NOMO-1 treated with dmso at 0.1 percent for 144 hours (cell line): ENCODE measurements around the gene RACGAP1.
A peak's percentile ranks its signal among the peaks of the same experiment; 100 is the strongest.

Source experiments
- DNase-seq: peaks from one replicate; lab custom pipeline; 2025; ENCODE audit not compliant: unreplicated experiment; lab: John Stamatoyannopoulos, UW

The RACGAP1 gene

DNA sequence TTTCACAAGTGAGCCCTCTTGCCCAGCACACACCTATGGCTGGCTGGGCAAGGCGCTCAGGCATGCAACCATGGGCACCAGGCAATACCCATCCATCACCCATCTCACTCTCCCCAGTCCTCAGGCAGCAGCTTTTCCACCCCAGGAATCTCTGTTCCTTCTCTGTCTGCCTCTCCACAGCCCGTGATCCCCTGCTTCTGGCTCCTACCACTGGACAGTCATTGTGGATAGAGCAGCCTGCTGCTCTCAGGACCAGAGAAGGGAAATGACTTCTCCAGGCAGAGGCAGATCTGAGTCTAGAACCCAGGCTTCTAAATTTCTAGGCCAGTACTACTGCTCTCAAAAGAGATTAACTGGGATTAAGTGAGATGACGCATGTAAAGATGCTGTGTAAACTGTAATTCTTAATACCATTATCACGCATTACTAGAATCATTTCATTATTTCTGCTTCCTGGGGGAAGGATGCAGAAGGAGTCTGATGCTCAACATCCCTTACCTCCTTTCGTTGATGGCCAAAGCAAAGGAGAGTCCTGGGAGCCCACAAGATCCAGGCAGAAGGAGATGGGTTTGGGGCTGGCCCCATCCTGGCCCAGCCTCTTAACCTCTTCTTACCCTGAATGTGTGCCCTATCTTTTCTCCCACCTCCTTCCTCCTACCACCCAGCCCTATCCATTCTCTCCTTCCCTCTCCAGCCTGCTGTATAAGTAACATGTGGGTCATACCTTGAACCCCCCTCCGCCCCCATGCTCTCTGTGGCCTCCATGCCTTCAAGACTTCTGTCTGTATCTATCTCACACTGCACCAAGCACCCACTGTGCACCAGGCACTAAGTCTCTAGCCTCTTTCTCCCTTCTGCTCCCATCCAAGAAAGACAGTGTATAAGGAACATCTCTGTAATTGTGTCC is 68.4 kb downstream of the RACGAP1 start:
- no peak for DNase-seq

DNA sequence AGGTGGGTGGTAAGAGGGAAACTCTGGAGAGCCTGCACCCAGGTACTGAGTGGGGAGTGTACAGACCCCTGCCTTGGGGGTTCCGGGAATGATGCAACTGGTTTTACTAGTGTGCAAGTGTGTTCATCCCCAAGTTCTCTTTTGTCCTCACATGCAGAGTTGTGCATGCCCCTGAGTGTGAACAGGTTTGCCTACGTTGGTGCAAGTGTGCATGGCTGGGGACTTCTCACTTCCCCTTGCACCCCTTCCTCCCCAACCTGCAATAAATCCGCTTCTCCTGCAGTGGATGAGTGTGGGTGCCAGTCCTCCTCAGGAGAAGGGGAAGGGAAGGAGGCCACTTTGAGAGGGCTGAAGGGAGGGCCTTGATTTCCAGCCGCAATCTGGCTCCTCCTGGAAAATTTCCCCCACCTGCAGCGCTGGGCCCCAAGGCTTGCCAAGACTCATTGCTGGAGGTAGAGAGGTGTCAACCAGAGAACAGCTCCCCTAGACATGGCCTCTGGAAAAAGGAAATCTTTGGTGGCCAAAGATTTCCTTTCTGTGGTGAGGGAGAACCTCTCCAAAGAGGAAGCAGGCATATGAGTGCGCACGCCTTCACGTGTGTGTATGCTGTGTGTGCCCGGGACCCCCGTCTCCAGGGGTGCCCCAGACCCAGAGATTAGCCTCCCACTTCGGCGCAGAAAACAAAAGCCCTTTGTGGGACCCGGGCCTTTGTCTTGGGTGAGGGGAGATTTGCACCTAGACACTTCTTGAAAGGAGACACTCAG is 69.2 kb downstream of the RACGAP1 start:
- DNase-seq = no peak

DNA sequence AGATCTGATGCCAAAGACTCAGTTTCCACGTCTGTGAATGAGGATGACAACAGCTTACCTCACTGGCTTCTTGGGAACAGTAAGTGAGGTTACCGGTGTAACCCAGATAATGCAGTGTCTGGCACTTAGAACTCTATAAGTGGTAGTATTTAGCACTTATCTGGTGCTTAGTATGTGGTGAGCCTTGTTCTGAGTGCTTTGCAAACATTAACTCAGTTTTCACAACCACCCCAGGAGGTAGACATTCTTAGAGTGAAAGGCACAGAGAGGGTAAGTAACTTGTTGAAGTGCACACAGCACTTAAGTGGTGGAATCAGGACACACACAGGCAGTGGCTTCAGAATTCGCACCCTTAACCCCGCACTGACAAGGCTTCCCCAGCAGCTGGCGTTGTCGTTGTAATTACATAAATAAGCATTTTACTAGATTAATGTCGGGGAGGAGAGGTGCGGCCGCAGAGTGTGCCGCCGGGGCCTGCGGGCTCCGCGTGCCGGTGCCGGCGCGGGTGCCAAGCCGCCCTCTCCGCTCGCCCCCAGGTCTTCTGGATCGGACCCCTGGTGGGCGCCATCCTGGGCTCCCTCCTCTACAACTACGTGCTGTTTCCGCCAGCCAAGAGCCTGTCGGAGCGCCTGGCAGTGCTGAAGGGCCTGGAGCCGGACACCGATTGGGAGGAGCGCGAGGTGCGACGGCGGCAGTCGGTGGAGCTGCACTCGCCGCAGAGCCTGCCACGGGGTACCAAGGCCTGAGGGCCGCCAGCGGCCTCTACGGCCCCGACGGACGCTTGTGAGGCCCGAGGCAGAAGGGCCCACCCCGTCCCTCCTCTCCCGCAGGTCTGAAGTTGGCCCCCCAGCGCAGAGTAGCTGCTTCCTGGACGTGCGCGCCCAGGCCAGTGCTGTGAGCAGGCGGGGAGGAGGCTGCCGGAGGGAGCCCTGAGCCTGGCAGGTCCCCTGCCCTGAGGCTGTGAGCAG is 70.1 kb downstream of the RACGAP1 start:
- no peak for DNase-seq

DNA sequence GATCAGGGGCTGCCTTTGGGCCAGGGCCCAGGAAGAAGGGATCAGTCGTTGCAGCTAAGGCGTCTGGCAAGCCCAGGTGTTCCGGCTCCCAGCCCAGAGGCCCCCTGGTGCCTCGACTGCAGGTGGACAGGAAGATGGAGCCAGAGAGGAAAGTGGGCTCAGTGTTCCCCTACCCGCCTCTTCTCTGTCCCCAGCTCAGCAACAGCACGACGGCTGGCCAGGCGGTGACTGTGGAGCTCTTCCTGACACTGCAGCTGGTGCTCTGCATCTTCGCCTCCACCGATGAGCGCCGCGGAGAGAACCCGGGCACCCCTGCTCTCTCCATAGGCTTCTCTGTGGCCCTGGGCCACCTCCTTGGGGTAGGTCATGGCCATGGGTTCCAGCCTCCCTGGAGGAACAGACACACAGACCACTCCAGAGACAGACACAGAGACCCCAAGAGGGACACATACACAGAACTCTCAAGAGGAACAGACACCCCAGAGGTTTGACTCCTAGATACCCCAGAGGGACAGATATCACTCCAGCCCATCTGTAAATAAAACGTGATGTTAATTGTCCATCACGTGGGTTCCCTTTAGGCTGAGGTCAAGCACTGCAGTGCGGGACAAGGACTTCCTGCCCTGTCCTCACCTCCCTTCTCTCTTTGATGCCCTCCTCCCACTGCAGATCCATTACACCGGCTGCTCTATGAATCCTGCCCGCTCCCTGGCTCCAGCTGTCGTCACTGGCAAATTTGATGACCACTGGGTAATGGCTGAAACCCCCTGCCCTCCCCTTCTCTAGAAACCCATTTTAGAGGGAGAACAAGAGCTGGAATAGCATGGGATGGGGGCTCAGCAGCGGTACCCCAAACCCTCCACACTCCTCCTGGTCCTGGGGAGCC is 71.1 kb downstream of the RACGAP1 start:
- no peak for DNase-seq

DNA sequence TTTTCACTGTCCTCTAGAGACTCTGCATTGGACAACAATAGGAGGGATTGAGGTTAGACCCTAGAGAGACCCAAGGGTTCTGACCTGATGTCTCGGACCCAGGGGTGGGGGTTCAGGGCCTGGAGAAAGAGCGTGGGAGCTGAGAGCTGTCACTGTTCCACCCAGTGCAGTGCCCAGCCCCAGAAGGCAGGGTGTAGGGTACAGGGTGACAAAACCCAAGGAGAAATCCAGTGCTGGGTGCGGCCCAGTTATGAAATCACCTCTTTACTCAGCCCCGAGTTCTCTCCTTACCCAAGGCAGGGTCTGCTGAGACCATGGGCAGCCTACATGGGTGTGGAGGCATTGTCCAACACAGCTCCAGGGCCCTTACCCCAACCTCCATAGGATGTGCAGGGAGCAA is 72.1 kb downstream of the RACGAP1 start:
- no peak for DNase-seq

DNA sequence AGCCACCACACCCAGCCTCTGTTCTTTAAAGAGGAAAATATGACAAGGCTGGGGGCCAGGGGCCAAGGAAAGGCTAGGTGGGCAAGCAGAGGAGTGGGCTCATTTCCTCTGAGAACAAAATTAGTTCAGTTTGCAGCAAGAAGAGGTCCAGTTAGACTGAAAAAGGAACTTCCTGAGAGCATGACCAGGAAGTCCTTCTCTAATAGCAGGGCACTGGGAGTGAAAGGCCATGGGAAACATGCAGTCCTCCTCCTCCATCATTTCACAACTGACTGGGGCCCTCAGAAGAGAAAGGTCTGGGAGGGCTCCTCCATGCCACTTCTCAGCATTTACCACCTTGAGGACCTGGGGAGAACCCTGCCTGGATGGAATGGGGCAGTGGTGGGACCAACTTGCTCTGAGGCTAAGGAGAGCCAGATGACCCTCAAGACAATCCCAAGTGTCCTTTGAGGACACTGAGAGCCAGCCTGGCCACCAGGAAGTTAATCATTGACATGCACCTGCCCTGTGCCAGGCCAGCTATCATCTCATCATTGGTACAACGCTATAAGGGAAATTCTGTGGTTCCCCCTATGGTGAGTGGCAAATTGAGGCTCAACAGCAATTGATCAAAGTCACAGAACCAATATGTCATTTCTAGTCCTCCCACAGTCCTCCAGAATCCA is 72.8 kb downstream of the RACGAP1 start:
- no peak for DNase-seq

DNA sequence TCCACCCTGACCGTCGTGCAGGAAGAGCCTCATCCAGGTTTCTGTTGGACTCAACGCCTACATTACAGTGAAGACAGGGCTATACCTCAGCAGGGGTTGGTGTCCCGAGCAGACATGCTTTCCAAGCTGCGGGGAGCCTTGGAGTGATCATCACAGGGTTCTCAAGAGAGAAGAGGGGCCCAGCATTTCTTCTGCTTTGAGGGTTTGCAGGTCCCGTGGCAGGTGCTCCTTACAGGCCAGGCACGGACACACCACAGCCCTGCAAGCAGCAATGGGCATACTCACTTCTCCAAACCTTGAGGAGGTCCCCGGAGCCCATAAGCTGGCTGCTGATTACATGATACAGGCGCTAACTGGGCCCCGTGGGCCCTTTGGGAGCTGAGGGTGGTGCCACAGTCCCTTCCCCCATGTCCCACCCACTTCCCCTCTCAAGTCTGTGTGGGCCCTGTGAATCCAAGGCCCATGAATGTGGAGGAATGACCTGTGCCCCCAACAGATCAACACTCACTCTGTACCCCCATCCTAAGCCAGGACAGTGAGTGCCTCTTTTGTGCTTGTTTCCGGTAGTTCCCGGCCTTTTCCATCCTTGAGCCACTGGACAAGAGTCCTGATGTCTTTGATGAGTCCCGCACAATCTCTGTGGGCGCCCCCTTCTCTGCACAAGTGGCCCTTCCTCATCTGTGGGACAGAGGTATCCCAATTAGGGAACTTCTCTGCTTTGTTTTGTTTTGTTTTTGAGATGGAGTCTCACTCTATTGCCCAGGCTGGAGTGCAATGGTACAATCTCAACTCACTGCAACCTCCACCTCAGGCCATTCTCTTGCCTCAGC is 73.7 kb downstream of the RACGAP1 start:
- no peak for DNase-seq

DNA sequence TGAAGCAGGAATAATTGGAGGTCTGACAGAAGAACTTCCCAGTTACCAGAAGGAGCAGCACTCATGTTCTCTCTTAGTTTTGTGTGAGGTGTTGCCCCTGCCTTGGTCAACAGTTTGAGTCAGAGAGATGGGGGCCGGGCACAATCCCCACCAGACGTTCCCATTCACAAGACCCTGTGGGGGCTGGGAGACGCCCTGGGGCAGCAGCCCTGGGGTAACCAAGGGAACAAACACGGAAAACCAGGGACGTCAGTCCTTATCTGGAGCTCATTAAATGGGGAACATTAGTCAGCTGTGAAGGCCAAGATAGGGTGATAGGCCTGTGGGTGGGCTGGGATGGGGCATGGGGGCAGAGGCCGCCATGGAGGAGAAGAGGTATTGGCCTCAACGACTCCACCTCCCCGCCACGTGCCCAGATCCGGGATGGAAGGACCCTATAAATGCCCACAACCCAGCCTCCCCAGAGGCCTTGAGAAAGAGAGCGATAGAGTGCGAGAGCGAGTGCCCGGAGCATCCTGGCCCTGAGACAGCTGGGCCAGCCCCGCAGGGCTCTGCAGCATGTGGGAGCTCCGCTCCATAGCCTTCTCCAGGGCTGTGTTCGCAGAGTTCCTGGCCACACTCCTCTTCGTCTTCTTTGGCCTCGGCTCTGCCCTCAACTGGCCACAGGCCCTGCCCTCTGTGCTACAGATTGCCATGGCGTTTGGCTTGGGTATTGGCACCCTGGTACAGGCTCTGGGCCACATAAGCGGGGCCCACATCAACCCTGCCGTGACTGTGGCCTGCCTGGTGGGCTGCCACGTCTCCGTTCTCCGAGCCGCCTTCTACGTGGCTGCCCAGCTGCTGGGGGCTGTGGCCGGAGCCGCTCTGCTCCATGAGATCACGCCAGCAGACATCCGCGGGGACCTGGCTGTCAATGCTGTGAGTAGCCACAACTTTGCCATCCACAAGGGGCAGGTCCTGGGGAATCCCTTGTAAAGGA is 74.7 kb downstream of the RACGAP1 start, which contains the start of gene AQP2:
AQP2 (plus strand) TSS at position 465 of the 979 bp plus-strand sequence; CDS start at position 559, 94 bp downstream.
- no peak for DNase-seq

DNA sequence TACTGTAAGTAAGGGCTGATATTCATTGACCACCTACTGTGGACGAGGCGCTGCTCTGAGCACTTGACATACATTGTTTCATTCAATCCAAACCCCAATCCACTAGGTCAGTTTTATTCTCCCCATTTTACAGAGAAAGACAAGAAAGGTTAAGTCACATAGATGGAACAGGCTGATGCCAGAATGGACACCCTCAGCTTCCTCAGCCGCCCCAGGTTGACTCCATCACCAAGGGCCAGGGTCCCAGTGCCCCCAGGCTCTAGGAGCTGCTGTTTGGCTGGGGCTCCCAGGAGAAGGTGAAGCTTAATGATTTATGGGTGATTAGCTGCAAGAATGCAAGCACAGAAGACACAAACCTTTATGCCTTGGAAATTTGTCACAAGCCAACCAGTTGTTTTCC is 75.4 kb downstream of the RACGAP1 start:
- DNase-seq = no peak

DNA sequence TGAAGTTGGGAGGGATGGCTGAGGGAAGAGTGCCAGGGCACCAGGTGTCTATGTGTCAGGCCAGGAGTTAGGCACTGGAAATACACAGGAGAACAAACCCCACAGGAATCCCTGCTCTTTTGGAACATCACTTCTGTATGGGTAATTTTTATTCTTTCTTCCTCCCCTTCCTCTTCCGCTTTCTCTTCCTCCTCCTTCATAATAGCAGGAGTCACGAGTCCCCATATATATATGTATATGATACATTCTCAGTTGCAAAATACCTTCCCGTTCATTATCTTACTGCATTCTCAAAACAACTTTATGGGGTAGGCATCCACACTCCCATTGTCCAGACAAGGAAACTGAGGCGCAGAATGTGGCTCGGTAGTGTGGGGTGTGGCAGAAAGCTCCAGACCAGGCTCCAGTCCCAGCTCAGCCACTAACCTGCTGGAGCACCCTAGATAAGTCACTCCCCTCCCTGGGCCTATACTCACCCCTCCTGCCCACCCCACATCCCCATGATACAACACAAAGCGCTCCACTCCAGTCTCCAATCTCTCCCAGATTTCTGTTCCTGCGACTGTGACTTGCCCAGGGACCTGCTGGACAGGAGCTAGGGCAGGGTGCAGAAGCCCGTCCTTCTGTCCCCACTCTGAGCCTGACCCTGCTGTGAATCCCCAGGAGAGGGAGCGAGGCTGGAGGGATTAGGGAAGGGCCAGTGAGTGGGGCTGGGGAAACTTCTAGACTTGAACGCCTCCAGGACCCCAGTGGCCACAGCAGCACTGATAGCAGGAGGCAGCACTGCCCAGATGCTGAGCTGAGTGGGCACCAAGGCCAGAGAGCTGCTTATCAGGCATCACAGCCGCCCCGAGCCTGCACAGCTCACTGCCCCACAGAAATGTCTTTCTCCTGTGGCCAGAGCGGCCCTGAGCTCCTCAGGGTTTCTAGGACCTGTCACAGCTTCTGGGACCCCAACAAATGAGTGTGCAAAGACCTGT is 76.1 kb downstream of the RACGAP1 start:
- peak; percentile 60 for DNase-seq

DNA sequence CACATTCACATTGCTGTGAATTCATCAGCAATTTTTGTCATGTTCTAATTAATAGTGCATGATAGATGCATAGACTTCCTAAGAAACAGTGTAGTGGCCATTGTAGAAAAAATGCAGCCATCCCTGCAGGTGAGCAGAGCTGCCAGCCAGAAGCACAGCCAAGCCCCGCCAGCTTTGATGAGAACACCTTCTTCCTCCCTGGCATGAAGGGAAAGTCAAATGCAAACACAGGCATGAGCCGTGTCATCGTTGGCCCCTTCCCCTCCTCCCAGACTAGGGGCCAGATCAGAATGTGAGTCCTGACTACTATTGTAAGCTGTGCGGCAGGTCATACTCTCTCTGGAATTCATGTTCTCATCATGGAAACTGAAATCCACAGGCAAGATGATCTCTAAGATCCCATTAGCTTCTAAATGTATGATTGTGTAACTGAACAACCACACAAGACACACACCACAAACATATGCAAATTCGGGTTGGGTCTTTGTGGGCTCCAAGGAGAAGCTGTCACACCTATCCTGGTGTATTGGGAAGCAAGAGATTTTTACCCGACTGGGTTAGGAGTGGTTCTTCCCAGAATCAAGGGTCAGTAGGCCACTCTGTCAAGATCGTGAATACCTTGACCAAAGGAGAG is 77.6 kb downstream of the RACGAP1 start:
- no peak for DNase-seq

DNA sequence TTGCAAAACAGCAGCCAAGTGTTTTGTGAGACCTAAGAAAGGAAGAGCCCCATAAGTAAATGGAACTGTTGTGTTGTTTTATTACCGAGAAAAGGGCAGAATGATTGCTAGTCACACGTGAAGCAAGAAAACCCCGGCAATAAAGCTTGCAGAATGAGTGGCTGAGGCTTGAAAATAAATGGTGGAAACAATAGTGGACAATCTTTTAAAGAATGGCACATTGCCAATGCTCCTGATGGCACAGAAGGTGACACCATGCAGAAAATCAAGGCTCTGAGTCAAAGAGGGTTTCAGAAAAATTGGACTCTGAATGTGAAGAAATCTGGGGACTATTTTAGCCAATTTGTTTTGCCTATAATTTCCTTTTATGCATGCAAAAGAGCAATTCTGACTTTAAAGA is 78.8 kb downstream of the RACGAP1 start:
- no peak for DNase-seq

DNA sequence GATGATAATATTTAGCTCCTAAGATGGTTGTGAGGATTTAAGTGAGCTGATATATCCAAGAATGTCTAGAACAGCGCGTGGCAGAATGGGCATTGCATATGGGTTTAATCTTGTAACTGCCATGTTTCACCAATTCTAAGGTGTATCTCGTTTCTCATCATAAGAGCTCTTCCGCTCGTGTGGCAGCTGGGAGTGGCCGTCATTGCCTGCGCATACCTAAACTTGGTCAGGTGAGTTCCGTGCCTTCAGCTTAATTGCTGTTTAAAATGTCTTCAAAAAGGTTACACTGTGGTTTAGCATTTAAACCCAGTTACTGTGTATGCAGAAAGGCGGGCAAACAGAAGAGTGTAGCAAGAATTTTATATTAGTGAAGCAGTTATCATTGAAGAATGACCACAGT is 79.2 kb downstream of the RACGAP1 start:
- no peak for DNase-seq

DNA sequence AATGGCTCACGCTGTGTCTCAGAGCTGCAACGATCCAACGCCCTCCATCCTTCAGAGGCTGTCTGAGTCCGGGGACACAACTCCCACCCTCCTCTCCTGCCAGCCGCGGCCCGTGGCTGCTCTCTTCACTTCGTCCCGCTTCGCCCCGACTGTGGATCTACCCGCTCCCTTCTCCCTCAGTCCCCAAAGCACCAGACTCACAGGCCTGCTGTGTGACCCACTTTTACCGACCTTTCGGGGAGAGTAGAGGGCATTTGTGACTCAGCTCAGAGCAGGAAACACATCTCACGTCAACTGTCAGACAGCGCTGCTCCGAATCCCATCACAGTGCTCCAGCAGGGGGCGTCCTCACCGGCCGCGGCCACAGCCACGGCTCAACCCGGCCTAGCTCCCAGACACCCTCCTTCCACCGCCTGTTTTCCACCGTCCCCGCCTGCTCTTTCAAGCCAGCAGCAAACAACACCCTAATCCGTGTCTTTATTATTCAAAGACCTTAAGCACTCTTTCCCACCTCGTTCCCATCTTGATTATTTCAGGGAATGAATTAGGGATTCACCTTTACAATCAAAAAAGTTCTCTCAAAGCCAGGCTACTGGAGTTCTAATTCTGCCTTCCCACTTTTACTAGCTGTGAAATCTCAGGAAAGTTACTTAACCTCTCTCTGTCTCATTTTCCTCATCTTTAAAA is 79.8 kb downstream of the RACGAP1 start:
- DNase-seq = peak; percentile 64

DNA sequence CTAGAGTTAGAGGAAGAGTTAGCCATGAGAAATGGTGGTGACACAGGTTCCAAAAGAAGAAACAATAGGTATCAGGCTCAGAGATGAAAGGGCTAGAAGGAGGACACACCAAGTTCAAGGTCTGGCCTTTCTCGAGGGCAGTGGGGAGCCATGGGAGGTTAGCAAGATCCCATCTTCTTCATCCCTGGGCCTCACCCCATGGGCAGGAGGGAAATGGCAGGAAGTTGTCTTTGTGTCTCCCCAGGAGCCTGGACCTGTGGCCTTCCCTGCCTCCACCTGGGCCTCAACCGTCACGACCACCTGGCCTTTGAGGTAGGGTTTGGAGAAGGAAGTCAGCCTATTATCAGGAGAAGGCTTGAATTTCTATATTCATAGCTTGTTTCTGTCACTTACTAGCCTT is 80.6 kb downstream of the RACGAP1 start:
- DNase-seq = no peak
